ENCODE data around the gene ZNF827.

DNA sequence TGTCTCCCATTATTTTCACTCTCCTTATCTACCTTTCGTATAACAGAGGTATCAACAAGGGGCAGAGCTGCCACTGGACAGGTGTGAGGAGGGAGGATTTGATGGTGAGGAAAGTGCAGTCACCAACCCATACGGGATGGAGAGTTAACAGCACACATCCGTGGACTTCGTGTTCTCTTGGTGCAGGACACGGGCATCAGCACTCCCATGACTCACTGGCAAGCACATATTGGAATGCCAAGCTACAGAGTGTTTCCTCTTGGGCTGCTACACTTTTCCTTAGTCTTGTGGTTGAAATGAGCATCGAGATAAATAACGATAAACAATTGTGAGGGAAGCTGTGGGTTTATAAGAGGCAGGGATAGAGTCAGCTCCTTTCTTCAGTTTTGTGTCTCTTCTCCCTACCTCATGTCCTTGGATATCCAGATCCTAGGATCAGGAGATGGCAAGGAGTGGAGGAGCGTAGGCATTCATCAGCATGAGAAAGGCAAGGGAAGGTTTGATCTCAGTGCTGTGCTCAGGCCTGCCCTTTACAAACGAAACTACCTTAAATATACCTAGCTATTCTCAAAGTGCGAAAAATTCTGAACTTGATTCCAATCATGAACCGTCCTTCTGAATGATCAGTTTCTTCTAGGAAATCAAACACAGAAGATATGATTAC, 96.3 kb downstream of the ZNF827 start:
- TF ChIP-seq, protein P1, sequence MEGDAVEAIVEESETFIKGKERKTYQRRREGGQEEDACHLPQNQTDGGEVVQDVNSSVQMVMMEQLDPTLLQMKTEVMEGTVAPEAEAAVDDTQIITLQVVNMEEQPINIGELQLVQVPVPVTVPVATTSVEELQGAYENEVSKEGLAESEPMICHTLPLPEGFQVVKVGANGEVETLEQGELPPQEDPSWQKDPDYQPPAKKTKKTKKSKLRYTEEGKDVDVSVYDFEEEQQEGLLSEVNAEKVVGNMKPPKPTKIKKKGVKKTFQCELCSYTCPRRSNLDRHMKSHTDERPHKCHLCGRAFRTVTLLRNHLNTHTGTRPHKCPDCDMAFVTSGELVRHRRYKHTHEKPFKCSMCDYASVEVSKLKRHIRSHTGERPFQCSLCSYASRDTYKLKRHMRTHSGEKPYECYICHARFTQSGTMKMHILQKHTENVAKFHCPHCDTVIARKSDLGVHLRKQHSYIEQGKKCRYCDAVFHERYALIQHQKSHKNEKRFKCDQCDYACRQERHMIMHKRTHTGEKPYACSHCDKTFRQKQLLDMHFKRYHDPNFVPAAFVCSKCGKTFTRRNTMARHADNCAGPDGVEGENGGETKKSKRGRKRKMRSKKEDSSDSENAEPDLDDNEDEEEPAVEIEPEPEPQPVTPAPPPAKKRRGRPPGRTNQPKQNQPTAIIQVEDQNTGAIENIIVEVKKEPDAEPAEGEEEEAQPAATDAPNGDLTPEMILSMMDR (IDR thresholded peaks at IDR 0.05), result no peak
- TF ChIP-seq POLR2A (IDR thresholded peaks at IDR 0.05), result no peak
